HG03103 (cell line): ENCODE data around the gene METTL13.
"Not testable (repeated sequence)": the region's sequence is repeated elsewhere in the genome, so short reads cannot be mapped to it uniquely, and the experiment has no call there.

ENCODE experiments used
- ATAC-seq: cut with Tn5 transposase; IDR thresholded peaks from one replicate; pipeline ENCODE4 v1.9.1; 2021; ENCODE audit warnings: low read depth; ENCODE audit not compliant: unreplicated experiment

Gene METTL13

DNA sequence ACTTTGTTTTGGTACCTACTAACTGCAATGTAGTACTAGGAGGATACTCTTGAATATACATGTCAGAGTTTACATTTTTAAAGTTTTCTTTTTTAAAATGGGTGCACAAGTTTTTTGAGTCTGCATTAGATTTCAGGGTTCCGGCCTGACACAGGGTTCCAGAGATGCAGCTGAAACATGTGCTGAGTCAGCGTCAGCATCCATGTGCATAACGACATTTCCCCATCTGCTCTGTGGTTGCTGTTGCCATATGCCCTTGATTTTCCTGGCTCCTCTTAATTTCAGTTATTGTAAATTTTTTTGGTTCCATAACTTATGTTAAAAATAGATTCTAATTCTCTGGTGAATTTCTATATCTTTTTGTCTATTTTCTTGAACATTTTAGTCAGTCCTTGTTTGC, 12.3 kb upstream of the METTL13 start:
- no peak for ATAC-seq

DNA sequence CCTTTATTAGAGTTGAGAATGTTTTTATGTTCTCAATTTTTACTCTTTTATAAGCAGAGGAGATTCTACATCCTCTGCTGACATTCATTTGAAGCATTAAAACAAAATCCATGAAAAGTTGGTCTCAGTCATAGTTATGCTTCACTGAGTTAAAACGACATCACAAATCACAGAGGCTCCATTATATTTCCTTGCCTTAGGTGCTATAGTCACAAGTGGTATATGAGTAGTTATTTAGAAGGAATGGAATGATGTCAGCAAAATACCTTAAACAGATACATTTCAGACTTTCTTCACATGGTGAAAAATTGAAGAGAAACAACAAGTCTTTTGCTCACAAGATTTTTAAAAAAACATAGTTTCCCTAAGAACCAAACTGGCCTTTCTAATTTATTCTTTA, 11.7 kb upstream of the METTL13 start:
- no peak for ATAC-seq

DNA sequence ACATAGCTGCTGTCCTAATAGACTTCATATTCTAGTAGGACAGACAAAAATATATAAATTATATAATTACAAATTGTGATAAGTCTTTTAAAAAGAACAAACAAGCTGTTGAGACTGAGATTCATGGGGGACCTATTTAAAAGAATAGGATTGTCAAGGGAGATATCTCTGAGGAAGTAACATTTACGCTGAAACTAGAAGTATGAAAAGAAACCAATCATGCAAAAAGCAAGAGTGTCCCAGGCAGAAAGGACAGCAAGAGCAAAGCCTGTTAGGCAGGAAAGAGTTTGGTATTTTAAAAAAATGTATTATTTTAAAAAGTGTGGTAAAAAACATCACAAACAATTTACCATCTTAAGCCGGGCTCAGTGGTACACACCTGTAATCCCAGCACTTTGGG, 9.1 kb upstream of the METTL13 start:
- no peak for ATAC-seq

DNA sequence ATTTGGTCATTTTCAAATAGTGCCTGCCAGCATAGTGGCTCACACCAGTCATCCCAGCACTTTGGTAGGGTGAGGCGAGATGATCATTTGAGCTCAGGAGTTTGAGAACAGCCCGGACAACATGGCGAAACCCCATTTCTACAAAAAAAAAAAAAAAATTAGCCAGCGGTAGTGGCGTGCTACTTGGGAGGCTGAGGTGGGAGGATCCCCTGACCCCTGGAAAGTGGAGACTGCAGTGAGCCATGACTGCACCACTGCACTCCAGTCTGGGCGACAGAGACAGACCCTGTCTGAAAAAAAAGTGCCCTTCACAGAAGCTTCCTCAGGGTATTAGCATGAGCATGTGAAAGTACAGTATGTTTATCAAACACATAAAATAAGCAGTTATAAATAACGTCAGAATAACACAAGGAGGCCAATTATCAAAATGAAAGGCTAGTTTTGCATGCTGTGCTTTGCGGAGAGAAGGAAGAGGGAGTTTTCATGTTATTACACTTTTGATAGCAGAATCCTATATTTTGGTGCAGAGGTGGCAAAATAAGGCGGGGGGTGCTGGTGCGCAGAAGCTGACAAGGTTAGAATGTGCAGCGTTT, 781 bp upstream of the METTL13 start:
- no peak for ATAC-seq

DNA sequence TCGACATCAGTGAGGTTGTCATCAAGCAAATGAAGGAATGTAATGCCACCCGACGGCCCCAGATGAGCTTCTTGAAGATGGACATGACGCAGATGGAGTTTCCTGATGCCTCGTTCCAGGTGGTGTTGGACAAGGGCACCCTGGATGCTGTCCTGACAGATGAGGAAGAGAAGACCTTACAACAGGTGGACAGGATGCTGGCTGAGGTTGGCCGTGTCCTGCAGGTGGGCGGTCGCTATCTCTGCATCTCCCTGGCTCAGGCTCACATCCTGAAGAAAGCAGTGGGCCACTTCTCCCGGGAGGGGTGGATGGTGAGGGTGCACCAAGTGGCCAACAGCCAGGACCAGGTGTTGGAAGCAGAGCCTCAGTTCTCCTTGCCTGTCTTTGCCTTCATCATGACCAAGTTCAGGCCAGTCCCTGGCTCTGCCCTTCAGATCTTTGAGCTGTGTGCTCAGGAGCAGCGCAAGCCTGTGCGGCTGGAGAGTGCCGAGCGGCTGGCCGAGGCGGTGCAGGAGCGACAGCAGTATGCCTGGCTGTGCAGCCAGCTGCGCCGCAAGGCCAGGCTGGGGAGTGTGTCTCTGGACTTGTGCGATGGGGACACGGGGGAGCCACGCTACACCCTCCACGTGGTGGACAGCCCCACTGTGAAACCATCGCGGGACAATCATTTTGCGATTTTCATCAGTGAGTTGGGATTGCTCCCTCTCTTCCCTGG, 2.5 kb downstream of the METTL13 start:
- ATAC-seq, result no peak

DNA sequence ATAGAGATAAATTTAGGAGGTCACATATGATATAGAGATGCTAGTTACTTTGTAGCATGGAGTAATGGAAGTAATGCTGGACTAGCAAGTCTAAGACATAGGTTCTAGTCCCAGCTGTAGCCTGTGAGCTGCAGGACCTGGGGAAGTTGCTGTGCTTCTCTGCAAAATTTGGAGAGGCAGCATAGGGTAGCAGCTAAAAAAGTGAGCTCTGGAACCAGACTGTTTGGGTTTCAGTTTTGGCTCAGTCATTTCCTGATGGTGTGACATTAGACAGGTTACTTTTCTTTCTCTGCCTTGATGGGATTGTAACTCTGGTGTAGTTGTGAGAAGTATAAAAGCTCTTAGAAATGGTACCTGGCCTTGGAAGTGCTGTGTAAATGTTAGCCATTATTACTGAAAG, 3.3 kb downstream of the METTL13 start:
- no peak for ATAC-seq

DNA sequence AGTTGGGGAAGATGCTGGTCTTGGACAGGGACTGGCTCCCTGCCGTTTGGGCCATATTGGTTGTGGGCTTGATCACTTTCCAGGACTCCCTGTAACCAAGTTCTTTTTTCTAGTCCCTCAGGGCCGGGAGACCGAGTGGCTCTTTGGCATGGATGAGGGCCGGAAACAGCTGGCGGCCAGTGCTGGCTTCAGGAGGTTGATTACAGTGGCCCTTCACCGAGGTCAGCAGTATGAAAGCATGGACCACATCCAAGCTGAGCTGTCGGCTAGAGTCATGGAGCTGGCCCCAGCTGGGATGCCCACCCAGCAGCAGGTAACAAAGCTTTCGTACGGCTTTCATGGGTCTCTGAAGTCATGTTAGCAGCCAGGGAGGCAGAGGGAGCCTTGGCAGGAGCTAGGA, 4.3 kb downstream of the METTL13 start:
- no peak for ATAC-seq

DNA sequence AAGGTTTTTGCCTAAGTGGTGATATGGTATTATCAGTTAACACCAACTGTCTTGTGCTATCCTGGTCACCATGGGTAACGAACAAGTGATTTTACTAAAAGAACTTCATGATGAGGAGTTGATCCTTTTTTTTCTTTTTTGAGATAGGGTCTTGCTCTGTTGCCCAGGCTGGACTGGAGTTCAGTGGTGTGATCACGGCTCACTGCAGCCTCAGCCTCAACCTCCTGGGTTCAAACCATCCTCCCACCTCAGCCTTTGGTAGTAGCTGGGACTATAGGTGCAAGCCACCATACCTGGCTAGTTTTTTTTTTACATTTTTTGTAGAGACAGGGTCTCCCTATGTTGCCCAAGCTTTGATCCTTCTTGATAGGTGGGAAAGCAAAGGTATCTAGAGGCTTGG, 5.1 kb downstream of the METTL13 start:
- no peak for ATAC-seq

DNA sequence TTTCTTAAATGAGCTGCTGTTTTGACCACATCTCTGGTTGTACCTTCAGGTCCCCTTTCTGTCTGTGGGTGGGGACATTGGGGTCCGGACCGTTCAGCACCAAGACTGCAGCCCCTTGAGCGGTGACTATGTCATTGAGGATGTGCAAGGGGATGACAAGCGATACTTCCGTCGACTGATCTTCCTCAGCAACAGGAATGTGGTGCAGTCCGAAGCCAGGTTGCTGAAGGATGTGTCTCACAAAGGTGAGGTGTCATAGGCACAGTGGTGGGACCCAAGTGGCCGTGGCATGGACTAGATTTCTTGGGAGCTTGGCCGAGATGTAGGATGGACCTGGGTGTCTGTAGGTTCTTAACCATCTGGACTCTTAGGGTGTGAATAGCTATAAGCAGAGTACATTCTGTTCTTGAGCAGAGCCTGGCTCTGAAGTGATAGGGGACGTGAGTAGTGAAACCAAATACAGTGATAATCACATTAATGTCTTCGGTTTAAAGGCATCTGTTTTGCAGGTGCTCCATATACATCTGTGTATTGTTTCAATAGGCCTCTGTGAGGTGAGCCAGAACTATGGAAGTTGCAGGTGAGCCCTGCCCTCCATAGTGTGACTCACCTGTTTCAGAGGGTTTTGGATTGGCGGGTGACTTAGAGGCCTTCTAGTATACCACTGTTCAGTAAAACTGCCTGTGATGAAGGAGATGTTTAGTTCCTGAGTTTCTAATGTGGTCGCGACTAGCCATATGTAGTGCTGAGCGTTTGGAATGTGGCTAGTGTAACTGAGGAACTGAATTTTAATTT, 6.4 kb downstream of the METTL13 start:
- no peak for ATAC-seq

DNA sequence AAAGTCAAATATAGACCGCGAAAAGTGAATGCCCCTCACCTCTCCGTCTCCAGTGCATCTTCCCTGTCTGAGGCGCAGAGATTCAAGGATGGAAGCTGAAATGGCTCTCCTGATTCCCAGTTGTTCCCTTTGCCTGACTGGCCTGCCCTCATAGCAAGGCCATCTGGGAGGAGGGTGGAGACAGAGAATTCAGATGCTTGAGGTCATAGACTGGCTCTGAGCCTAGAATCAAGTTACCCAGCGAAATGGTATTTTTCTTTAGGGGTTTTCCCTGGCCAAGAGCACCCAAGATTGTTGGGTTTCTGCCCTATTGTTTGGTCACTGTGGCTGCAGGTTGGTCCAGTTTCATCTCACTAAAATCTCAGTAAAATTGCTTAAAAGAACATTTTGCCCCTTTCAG, 7.2 kb downstream of the METTL13 start:
- no peak for ATAC-seq

DNA sequence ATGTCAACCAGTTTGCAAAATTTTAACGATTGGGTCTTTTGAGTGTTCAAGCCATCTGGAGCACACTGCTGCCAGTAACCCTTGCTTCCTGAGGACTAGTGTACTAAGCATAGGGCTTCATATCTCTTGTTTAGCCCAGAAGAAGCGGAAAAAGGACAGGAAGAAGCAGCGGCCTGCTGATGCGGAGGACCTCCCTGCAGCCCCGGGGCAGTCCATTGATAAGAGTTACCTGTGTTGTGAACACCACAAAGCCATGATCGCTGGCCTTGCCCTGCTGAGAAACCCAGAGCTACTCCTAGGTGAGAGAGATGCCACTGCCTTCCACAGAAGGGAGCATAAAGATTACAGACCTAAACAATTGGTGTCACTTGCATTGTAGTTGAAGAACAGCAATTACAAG, 8.9 kb downstream of the METTL13 start:
- no peak for ATAC-seq

DNA sequence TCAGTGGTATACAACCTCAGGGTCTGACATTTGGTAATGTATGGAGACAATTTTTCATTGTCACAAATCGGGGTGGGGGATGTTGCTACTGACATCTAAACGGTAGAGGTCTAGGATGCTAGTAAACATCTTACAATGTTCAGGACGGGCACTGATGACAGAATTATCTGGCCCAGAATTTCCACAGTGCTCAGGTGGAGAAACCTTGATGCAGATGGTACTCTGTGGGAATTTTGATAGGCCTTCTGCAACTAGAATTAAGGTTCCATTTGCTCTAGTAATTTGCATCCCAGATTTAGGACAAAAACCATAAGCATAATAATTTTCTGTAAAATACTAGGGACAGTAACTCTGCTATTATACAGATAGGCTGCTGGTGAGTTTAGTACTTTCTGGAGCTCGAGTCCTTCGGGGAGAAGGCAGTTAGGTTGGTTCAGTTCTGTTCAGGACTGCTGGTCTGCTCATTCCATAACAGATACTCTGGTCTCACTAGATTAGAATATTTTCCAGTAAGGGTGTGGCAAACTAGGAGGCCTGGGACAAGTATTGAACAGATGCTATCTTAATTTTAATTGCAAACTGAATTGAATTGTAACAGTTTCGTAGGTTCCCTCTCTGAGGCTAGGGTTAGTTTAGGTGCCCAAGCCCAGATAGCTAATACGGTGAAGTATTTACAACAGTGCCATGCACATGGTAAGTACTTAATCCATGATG, 11.4 kb downstream of the METTL13 start:
- no peak for ATAC-seq

DNA sequence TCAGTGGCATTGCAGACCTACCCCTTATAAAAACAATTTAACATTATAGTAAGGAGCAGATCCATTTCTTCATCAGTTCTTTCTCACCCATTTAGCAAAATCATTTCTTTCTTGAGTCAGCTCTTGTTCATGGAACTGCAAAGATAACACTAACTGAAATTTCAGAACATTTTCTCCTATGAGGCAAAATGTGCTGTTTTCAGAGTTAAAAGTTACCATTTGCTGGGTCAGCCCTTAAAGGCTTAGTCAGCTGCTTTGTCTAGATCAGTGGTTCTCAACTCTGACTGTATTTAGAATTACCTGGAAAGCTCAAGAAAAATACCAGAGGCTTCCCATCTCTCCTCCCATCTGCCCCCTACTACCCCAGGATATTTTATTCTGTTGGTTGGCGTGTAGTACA, 12.2 kb downstream of the METTL13 start:
- ATAC-seq, result no peak

DNA sequence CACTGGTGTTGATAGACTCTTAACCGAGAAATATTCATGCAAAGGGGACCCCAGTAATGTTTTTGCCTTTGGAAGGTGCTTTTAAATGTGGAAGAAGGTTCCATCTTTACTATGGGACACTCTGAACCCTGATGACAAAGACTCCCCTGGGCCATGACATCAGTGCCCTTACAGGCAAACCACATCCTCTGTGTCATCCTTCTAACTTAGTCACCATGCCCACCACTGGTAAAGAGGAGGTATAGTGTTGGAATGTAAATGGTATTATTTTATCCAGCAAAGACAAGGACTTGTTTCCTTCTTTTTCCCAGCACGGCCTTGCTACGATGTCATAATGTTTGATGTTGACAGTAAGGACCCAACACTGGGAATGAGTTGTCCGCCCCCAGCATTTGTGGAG, 12.6 kb downstream of the METTL13 start:
- ATAC-seq, result no peak

DNA sequence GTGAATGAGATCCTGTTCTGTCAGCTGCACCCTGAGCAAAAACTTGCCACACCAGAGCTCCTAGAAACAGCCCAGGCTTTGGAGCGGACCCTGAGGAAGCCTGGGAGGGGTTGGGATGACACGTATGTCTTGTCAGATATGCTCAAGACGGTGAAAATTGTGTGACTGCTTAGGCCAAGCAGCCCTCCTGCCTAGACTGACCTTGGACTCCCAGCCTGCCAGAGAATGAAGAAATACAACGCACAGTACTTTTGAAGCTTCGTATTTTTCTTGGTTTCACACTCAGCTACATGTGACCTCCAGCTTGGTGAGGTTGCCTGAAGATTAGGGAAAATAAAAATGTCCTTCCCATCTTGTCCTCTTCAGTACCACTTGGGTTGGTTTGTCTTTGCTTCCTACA, 15.1 kb downstream of the METTL13 start:
- no peak for ATAC-seq

DNA sequence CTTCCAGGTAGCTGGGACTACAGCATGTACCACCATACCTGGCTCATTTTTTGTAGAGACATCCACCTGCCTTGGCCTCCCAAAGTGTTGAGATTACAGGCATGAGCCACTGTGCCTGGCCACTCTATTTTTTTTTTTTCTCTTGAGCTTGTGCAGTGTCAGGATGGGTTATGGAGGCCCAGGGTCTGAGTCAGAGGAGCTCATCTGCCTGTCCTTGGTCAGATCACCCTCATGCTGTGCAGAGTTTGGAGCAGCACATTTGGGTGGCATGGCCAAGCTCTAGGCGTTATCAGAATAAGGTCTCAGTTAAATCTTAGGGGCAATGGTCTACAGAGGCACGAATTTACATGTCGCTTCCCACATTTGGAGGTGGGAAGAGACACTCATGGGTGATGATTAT, 16.9 kb downstream of the METTL13 start:
- no peak for ATAC-seq

DNA sequence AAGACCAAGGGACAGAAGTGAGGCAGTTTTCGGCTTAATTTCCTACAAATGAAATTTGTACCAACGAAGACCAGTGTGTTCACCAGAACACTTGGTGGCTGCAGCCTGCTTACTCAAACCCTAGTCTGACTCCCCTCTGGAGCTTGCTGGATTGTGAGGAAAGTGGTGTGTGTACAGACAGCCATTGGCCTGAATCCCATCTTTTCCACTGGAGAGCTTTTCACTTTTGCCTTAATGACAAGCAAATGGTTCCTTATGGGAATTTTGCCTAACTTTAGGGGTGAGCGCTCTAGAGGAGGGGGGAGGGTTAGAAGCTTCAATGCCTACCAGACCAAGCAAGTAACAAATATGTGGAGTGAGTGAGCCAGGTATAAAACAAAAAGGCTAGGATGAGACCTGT, 17.3 kb downstream of the METTL13 start:
- no peak for ATAC-seq

DNA sequence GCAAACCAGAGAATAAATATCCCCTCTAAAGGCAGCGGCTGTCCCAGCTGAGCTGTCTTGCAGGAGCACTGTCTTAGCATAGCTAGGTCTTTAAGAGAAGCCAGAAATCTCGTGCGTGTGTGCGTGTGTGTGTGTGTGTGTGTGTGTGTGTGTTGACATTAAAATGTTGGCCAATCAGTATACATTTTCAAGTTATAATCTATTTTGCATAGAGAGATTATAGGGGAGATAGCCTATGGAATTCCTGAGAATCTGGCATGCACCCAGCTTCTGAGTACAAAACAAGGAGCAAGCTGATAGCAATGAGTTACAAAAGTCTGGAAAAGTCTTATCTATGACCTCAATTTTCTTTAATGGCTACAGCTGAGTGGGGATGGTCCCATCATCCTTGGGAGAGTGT, 17.7 kb downstream of the METTL13 start:
- no peak for ATAC-seq

DNA sequence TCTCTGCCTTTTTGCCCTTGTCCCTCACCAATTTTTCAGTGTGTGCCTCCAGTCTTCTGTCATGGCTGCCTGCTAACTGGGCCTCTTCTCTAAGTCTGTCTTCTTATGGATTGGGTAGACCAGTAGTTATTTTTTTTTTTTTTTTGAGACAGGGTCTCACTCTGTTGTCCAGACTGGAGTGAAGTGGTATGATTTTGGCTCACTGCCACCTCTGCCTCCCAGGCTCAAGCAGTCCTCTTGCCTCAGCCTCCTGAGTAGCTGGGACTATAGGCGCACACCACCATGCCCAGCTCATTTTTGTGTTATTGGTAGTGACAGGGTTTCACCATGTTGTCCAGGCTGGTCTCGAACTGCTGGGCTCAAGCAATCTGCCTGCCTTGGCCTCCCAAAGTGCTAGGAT, 18.2 kb downstream of the METTL13 start:
- ATAC-seq, result not testable (repeated sequence)

DNA sequence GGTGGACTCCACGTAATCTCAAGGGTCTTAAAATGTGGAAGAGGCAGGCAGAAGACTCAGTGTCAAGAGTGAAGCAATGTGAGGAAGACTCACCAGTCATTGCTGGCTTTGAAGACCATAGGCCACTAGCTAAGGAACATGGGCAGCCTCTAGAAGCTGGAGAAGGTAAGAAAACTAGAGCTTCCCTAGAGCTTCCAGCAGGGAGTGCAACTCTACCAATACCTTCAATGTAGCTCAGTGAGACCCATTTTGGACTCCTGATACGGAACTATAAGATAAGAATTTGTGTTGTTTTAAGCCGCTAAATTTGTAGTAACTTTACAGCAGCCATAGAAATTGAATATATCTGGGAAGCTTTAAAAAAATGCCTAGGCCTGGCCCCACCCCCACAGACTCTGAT, 18.9 kb downstream of the METTL13 start:
- ATAC-seq, result no peak

DNA sequence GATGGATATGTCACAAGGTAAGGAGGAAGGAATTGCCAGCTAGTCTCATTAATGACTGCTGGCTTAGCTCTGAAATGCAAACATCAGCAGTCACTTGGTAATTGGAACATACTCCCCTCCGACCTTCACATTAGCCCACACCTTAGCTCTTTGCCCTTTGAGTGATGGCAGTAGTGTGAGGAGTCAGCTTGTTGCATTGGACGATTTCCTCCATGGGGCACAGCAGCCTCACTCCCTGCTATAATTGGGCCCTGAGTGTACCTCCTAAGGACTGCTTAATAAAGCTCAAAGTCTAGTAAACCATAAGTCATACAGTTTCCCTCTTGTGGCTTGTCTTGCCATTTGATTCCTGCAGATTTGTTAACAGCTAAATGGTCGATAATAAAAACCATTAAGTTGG, 19.4 kb downstream of the METTL13 start:
- ATAC-seq, result no peak
